ENCODE measurements around the gene MT1G.
"Not testable (repeated sequence)": the region's sequence is repeated elsewhere in the genome, so short reads cannot be mapped to it uniquely, and the experiment has no call there.

Gene MT1G

GRCh38 chr16:56667581-56668571, at the start of gene MT1G:
MT1G (minus strand) TSS chr16:56668065; CDS start chr16:56667993, 72 bp downstream.
- DNase-seq (ENCODE audit: low spot score) = no peak

GRCh38 chr16:56717532-56717931, 49.7 kb upstream of the MT1G start:
- DNase-seq (ENCODE audit: low spot score) = not testable (repeated sequence)

GRCh38 chr16:56716761-56717160, 48.9 kb upstream of the MT1G start:
- no peak for DNase-seq (ENCODE audit: low spot score)

GRCh38 chr16:56715126-56715525, 47.3 kb upstream of the MT1G start:
- no peak for DNase-seq (ENCODE audit: low spot score)

- DNase-seq (ENCODE audit: low spot score) = no peak
Observed at GRCh38 chr16:56713794-56714193, 45.9 kb upstream of the MT1G start.

GRCh38 chr16:56711862-56712261, 44.0 kb upstream of the MT1G start:
- DNase-seq (ENCODE audit: low spot score) = no peak

GRCh38 chr16:56710181-56710737, 42.4 kb upstream of the MT1G start:
- no peak for DNase-seq (ENCODE audit: low spot score)

GRCh38 chr16:56709443-56710040, 41.7 kb upstream of the MT1G start:
- no peak for DNase-seq (ENCODE audit: low spot score)

- DNase-seq (ENCODE audit: low spot score) = no peak
Observed at GRCh38 chr16:56708525-56709442, 40.9 kb upstream of the MT1G start.

GRCh38 chr16:56702836-56703235, 35.0 kb upstream of the MT1G start:
- no peak for DNase-seq (ENCODE audit: low spot score)

- DNase-seq (ENCODE audit: low spot score) = no peak
Observed at GRCh38 chr16:56701534-56701933, 33.7 kb upstream of the MT1G start.

GRCh38 chr16:56700631-56701030, 32.8 kb upstream of the MT1G start:
- DNase-seq (ENCODE audit: low spot score) = no peak

- no peak for DNase-seq (ENCODE audit: low spot score)
Observed at GRCh38 chr16:56700195-56700594, 32.3 kb upstream of the MT1G start.

- DNase-seq (ENCODE audit: low spot score) = no peak
Observed at GRCh38 chr16:56697456-56698155, 29.7 kb upstream of the MT1G start.

GRCh38 chr16:56695246-56695645, 27.4 kb upstream of the MT1G start:
- no peak for DNase-seq (ENCODE audit: low spot score)

GRCh38 chr16:56691885-56692284, 24.0 kb upstream of the MT1G start:
- peak; percentile 88 for DNase-seq (ENCODE audit: low spot score)

- no peak for DNase-seq (ENCODE audit: low spot score)
Observed at GRCh38 chr16:56690420-56691122, 22.7 kb upstream of the MT1G start.

- DNase-seq (ENCODE audit: low spot score) = no peak
Observed at GRCh38 chr16:56689171-56689570, 21.3 kb upstream of the MT1G start.

GRCh38 chr16:56688762-56689161, 20.9 kb upstream of the MT1G start:
- no peak for DNase-seq (ENCODE audit: low spot score)

- no peak for DNase-seq (ENCODE audit: low spot score)
Observed at GRCh38 chr16:56686758-56687157, 18.9 kb upstream of the MT1G start.

Measured in LoVo (cell line).